Loucy (cell line): ENCODE results near the gene IL2RG.

Experiments used
- H2AFZ ChIP-seq: fragments of 200-600 bp; sonication (generic); 2 replicates; pipeline ENCODE4 v1.6.0; 2016; ENCODE audit warnings: antibody characterized with exemption, mild to moderate bottlenecking, low read length, moderate library complexity
- H3F3A ChIP-seq: fragments of 200-600 bp; 2 replicates; pipeline ENCODE4 v1.6.0; 2016; ENCODE audit warnings: antibody characterized with exemption, low read depth, mild to moderate bottlenecking
- H3K27me3 ChIP-seq: fragments of 200-600 bp; sonication (generic); 2 replicates; pipeline ENCODE4 v1.6.1; 2014; ENCODE audit warnings: low read length, mild to moderate bottlenecking; ENCODE audit not compliant: insufficient read depth, poor library complexity, severe bottlenecking
- H3K36me3 ChIP-seq: fragments of 200-600 bp; sonication (generic); 2 replicates; pipeline ENCODE4 v1.6.1; 2016; ENCODE audit warnings: low read length; ENCODE audit not compliant: insufficient read depth
- H3K4me1 ChIP-seq: fragments of 200-600 bp; sonication (generic); 2 replicates; pipeline ENCODE4 v1.5.1; 2014; ENCODE audit warnings: low read length, mild to moderate bottlenecking; ENCODE audit not compliant: insufficient read depth, poor library complexity, severe bottlenecking
- H3K4me2 ChIP-seq: fragments of 200-600 bp; sonication (generic); 2 replicates; pipeline ENCODE4 v1.6.0; 2014; ENCODE audit warnings: antibody characterized with exemption, low read length, low read depth, mild to moderate bottlenecking; ENCODE audit not compliant: poor library complexity, severe bottlenecking
- H3K4me3 ChIP-seq: fragments of 200-600 bp; sonication (generic); 2 replicates; pipeline ENCODE4 v1.5.1; 2014; ENCODE audit warnings: low read length, mild to moderate bottlenecking, mixed read lengths; ENCODE audit not compliant: poor library complexity, severe bottlenecking
- H3K79me2 ChIP-seq: fragments of 200-600 bp; sonication (generic); 2 replicates; pipeline ENCODE4 v1.6.1; 2014; ENCODE audit warnings: low read length; ENCODE audit not compliant: insufficient read depth
- H3K9ac ChIP-seq: fragments of 200-600 bp; sonication (generic); 2 replicates; pipeline ENCODE4 v1.6.0; 2014; ENCODE audit warnings: mild to moderate bottlenecking, low read depth, low read length, moderate library complexity; ENCODE audit not compliant: poor library complexity, severe bottlenecking
- H3K9me2 ChIP-seq: fragments of 200-600 bp; sonication (generic); replicated peaks from 2 replicates; pipeline ENCODE4 v1.6.1; 2016; ENCODE audit warnings: low read depth, low read length, mixed read lengths
- H3K9me3 ChIP-seq: fragments of 200-600 bp; sonication (generic); 2 replicates; pipeline ENCODE4 v1.6.1; 2014; ENCODE audit warnings: mild to moderate bottlenecking, antibody characterized with exemption, low read length, low read depth; ENCODE audit not compliant: insufficient read depth
- H4K20me1 ChIP-seq: fragments of 200-600 bp; sonication (generic); 2 replicates; pipeline ENCODE4 v1.6.0; 2014; ENCODE audit warnings: antibody characterized with exemption, low read length, mild to moderate bottlenecking; ENCODE audit not compliant: insufficient read depth, poor library complexity, severe bottlenecking
- CTCF ChIP-seq: fragments of 200-600 bp; sonication (generic); conservative IDR thresholded peaks from 2 replicates; pipeline ENCODE4 v1.5.1; 2014; ENCODE audit warnings: mild to moderate bottlenecking, antibody characterized with exemption, low read length
- EZH2phosphoT487 ChIP-seq: fragments of 200-600 bp; IDR thresholded peaks from 2 replicates; pipeline ENCODE4 v1.6.1; 2018; ENCODE audit warnings: antibody characterized with exemption, mild to moderate bottlenecking, moderate library complexity, borderline replicate concordance

Gene IL2RG

GRCh38 chrX:71143508-71143907 lies 32.1 kb upstream of the IL2RG start:
- Histone ChIP-seq H3K79me2 (no peaks in the 10 kb centered on the region), H3K36me3 (peaks cover 21% of the 10 kb centered on the region; the same call in 1 of the 2 replicates), H4K20me1 (no peaks in the 10 kb centered on the region), H3K9me3 (no peaks in the 10 kb centered on the region), H3K4me2 (no peak overlapping the region), H3K9me2 (no peaks in the 10 kb centered on the region), H3K4me3 (no peak overlapping the region), H2AFZ (no peak overlapping the region), H3K4me1 (no peaks in the 10 kb centered on the region), H3K27me3 (no peaks in the 10 kb centered on the region), H3F3A (no peaks in the 10 kb centered on the region), H3K9ac (no peak overlapping the region)
- TF ChIP-seq CTCF (no peak), EZH2phosphoT487 (no peak)

- no peak for TF ChIP-seq CTCF
- TF ChIP-seq EZH2phosphoT487: no peak
- H3K36me3 ChIP-seq: peaks cover 44% of the 10 kb centered on the region; the same call in 1 of the 2 replicates
- H3K4me2 ChIP-seq: no peak overlapping the region
- H3F3A ChIP-seq: no peaks in the 10 kb centered on the region
- H4K20me1 ChIP-seq: no peaks in the 10 kb centered on the region
- H3K4me3 ChIP-seq: no peak overlapping the region
- H3K9me3 ChIP-seq: no peaks in the 10 kb centered on the region
- H3K9ac ChIP-seq: no peak overlapping the region
- H3K4me1 ChIP-seq: no peaks in the 10 kb centered on the region
- no peaks in the 10 kb centered on the region for H3K27me3 ChIP-seq
- H3K79me2 ChIP-seq: no peaks in the 10 kb centered on the region
- no peak overlapping the region for H2AFZ ChIP-seq
- H3K9me2 ChIP-seq: no peaks in the 10 kb centered on the region
These were observed 29.1 kb upstream of the IL2RG start for GRCh38 chrX:71140440-71140839.

- Histone ChIP-seq H3K4me2 (no peak overlapping the region), H3K9me2 (no peaks in the 10 kb centered on the region), H3K79me2 (peaks cover 7% of the 10 kb centered on the region; the same call in 1 of the 2 replicates), H2AFZ (no peak overlapping the region), H3K4me1 (peaks cover 8% of the 10 kb centered on the region), H3K27me3 (no peaks in the 10 kb centered on the region), H3K9ac (no peak overlapping the region), H3K4me3 (no peak overlapping the region), H4K20me1 (no peaks in the 10 kb centered on the region), H3F3A (no peaks in the 10 kb centered on the region), H3K36me3 (peaks cover 66% of the 10 kb centered on the region; the same call in 1 of the 2 replicates), H3K9me3 (no peaks in the 10 kb centered on the region)
- TF ChIP-seq EZH2phosphoT487 (no peak), CTCF (no peak)
These were observed 20.1 kb upstream of the IL2RG start for GRCh38 chrX:71131510-71131909.
